Activated gamma-delta T cell treated with anti-CD3 and anti-CD28 coated beads, Interleukin-2, amount 50 U/mL, for 16 hours (primary cell): ENCODE results near the gene NOC4L.
"Not testable (repeated sequence)": the region's sequence is repeated elsewhere in the genome, so short reads cannot be mapped to it uniquely, and the experiment has no call there.

Experiments
- DNase-seq: peaks from one replicate; pipeline ENCODE4 v3.0.0-alpha.2; 2020; ENCODE audit warnings: low read depth

The NOC4L gene

DNA sequence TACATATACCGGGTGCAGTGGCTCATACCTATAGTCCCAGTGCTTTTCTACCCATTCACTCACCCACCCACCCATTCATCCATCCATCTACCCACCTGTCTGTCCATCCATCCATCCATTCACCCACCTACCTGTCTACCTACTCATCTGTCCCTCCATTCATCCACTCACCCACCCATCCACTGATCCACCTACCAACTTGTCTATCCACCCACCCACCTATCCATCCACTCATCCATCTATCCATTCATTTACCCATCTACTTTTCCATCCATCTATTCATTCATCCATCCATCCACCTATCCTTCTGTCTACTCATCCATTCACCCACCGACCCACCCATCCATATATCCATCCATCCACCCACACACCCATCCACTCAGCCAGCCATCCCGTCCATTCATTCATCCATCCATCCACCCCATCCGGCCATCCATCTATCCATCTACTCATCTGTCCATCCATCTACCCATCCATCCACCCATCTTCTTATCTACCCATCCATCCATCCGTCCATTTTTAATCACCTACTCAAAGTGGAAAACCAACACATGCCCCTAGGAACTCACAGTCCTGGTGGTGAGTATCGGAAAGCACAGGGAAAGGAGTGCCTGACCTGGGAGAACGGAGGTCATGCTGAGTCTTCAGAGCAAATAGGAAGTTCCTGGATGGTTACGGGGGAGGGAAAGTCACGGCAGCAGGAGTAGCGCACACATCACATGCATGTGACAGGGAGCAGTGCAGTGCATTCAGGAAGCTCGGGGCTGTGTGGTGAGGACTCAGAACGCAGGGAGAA is 20.1 kb upstream of the NOC4L start:
- no peak for DNase-seq

GRCh38 chr12:132124766-132125425 is 19.4 kb upstream of the NOC4L start:
- DNase-seq: no peak

DNA sequence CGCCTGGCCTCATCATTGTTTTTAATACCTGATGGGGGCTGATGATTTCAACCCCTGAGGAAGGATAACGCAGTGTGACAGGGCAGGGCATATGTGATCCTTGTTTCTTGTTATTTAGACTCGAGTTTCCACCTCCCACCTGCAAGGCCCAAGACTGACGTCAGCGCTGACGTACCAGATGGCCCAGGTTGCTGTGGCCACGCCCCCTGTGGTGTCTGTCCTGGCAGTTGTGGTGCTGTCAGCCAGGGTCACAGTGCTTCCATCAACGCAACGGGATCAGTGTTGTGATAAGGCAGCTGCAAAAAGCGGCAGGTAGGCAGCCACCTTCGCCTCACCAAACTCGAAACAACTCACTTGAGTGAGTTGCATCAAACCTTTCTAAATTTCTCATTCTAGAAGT is 18.5 kb upstream of the NOC4L start:
- no peak for DNase-seq

GRCh38 chr12:132127041-132127440 is 17.2 kb upstream of the NOC4L start:
- DNase-seq: no peak

- no peak for DNase-seq
These were observed 15.2 kb upstream of the NOC4L start for GRCh38 chr12:132129007-132129406.

DNA sequence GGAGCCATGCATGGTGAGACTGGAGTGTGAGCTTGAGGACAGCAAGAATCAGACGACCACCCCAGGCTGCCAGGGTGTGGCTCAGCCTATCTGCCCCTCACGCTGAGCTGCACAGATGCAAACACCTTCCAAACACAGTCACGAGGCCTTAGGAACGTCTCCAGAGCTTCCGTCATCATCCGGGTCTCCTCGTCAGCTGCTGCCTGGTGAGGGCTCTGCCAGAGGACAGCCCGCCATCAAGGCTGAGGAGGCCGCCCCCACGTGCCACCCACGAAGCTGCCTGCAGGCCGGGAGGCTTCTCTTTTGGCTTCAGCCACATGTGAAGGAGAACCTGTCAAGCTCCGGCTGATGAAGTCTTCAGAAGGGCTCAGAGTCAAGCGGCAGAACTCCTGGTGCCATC is 13.6 kb upstream of the NOC4L start:
- DNase-seq: no peak

GRCh38 chr12:132131229-132131628 is 13.0 kb upstream of the NOC4L start:
- no peak for DNase-seq

GRCh38 chr12:132131952-132132351 is 12.3 kb upstream of the NOC4L start:
- no peak for DNase-seq

DNA sequence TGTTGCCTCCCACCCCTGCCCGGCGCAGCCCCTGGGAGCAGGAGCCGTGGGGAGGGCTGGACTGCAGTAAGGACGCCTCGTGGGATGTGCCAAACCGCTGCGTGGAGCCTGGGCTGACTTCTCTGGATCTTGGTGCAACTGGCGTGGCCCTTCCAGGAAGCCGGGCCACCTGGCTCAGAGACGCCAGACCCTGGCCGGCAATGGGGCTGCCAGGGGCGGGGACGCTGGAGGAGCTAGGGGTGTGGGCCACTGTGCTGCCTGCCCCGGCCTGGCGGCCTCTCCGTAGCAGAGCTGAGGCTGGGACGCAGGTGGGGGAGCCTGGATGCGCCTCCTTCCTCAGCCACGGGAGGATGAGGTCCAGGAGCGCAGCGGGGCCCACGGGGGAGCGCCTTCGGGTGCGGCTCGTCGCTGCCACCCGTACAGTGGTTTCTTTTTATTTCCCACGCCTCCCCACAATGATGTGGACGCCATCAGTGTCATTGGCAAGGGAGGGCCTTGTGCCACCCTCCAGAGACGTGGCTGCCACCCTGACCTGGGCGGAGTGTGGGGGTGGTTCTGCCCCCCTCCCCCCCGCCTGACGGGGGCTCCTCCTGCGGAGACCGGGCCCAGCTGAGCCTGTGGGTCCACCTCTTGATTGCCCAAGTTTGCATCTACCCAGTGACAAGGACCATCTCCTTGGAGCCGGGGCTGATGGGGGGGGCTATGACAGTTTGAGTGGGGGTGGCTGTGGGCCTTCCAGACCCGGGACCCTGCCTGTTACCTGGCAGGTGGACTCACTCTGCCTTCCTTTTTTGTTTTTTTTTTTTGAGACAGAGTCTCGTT is 11.4 kb upstream of the NOC4L start:
- no peak for DNase-seq

GRCh38 chr12:132133952-132134652 is 10.2 kb upstream of the NOC4L start:
- DNase-seq: no peak

- not testable (repeated sequence) for DNase-seq
These were observed 9.5 kb upstream of the NOC4L start for GRCh38 chr12:132134653-132135183.

DNA sequence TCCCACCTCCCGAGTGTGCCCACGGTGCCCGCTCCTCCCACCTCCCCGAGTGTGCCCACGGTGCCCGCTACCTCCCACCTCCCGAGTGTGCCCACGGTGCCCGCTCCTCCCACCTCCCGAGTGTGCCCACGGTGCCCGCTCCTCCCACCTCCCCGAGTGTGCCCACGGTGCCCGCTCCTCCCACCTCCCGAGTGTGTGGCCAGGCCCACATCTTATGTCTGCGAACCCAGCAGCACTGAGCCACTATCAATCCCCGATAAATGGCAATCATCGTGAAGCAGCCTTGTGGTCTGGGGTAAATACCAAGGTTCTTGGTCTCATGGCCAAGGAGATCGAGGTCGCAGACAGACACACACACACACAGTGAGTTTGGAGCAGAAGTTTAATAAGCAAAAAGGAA is 8.0 kb upstream of the NOC4L start:
- DNase-seq: not testable (repeated sequence)

- DNase-seq: no peak
These were observed 6.7 kb upstream of the NOC4L start for GRCh38 chr12:132137483-132138125.

GRCh38 chr12:132138941-132139871 is 5.1 kb upstream of the NOC4L start:
- DNase-seq: no peak

- DNase-seq: no peak
These were observed 4.3 kb upstream of the NOC4L start for GRCh38 chr12:132139912-132140311.

- DNase-seq: no peak
These were observed 3.8 kb upstream of the NOC4L start for GRCh38 chr12:132140501-132140900.

GRCh38 chr12:132140918-132141841 is 3.1 kb upstream of the NOC4L start:
- DNase-seq: no peak

- DNase-seq: no peak
These were observed 2.1 kb upstream of the NOC4L start for GRCh38 chr12:132141976-132142678.
